SK-N-MC (cell line): ENCODE measurements around the gene NDUFA13.

Experiments
- EZH2 ChIP-seq: fragments of 200-600 bp; sonication (generic); IDR thresholded peaks from one replicate; pipeline ENCODE4 v1.6.1; 2017; ENCODE audit warnings: antibody characterized with exemption
- POLR2AphosphoS5 ChIP-seq: IDR thresholded peaks from 2 replicates; pipeline ENCODE4 v1.6.1; 2012; ENCODE audit warnings: mild to moderate bottlenecking, low read depth, low read length, borderline replicate concordance

GRCh38 chr19:19470579-19470978 is 45.4 kb upstream of the NDUFA13 start:
- TF ChIP-seq POLR2AphosphoS5 (no peak), EZH2 (no peak)
